GM23338 (cell line): ENCODE results near the gene RAB31. TPM values are rescaled to one million over a fixed set of nuclear protein-coding genes. Genes with fewer than 3 reads are reported as not detected.

Experiments
- ATAC-seq: fragments of 200-7000 bp; cut with Tn5 transposase; 3 replicates; pipeline ENCODE4 v1.9.1; 2020
- DNase-seq: peaks from one replicate; pipeline ENCODE4 v3.0.0-alpha.2; 2015; ENCODE audit warnings: low spot score
- H2AFZ ChIP-seq: fragments of 200-600 bp; sonication (generic); 2 replicates; pipeline ENCODE4 v1.8.0; 2016; ENCODE audit warnings: antibody characterized with exemption, mild to moderate bottlenecking, moderate library complexity
- H3F3A ChIP-seq: fragments of 200-600 bp; sonication (generic); replicated peaks from 2 replicates; pipeline ENCODE4 v1.8.0; 2017; ENCODE audit warnings: antibody characterized with exemption, mixed run types, low read depth
- H3K27ac ChIP-seq: fragments of 200-600 bp; sonication (generic); 2 replicates; pipeline ENCODE4 v1.6.1; 2016; ENCODE audit warnings: low read depth
- H3K27me3 ChIP-seq: fragments of 200-600 bp; sonication (generic); 2 replicates; pipeline ENCODE4 v1.8.0; 2016; ENCODE audit warnings: mild to moderate bottlenecking, mixed run types, moderate library complexity; ENCODE audit not compliant: insufficient read depth
- H3K36me3 ChIP-seq: fragments of 200-600 bp; sonication (generic); 2 replicates; pipeline ENCODE4 v1.8.0; 2016; ENCODE audit warnings: mild to moderate bottlenecking; ENCODE audit not compliant: insufficient read depth
- H3K4me1 ChIP-seq: fragments of 200-600 bp; sonication (generic); 2 replicates; pipeline ENCODE4 v1.8.0; 2016; ENCODE audit warnings: mild to moderate bottlenecking, moderate library complexity; ENCODE audit not compliant: insufficient read depth
- H3K4me2 ChIP-seq: fragments of 200-600 bp; sonication (generic); 2 replicates; pipeline ENCODE4 v1.7.1; 2017; ENCODE audit warnings: mixed run types
- H3K4me3 ChIP-seq: fragments of 200-600 bp; sonication (generic); 2 replicates; pipeline ENCODE4 v1.6.1; 2016; ENCODE audit warnings: mixed run types
- H3K79me2 ChIP-seq: fragments of 200-600 bp; sonication (generic); replicated peaks from 2 replicates; pipeline ENCODE4 v1.8.0; 2017; ENCODE audit warnings: mild to moderate bottlenecking; ENCODE audit not compliant: insufficient read depth
- H3K9me2 ChIP-seq: fragments of 200-600 bp; sonication (generic); 2 replicates; pipeline ENCODE4 v1.8.0; 2017; ENCODE audit not compliant: insufficient read depth
- H4K20me1 ChIP-seq: fragments of 200-600 bp; sonication (generic); replicated peaks from 2 replicates; pipeline ENCODE4 v1.8.0; 2017; ENCODE audit warnings: mild to moderate bottlenecking; ENCODE audit not compliant: insufficient read depth
- H3K27ac Mint-ChIP-seq: 2 replicates; pipeline ENCODE4 v1.8.0; 2020; ENCODE audit warnings: inconsistent platforms, mild to moderate bottlenecking, moderate library complexity, mixed read lengths
- H3K27me3 Mint-ChIP-seq: 3 replicates; pipeline ENCODE4 v1.8.0; 2022; ENCODE audit warnings: low read depth, mild to moderate bottlenecking, moderate library complexity, mixed read lengths, inconsistent platforms; ENCODE audit not compliant: insufficient read depth, poor library complexity
- H3K36me3 Mint-ChIP-seq: 3 replicates; pipeline ENCODE4 v1.8.0; 2021; ENCODE audit warnings: low read depth, mild to moderate bottlenecking, inconsistent platforms, moderate library complexity, mixed read lengths
- H3K4me1 Mint-ChIP-seq: 3 replicates; pipeline ENCODE4 v1.8.0; 2020; ENCODE audit warnings: mild to moderate bottlenecking, inconsistent platforms, mixed read lengths
- H3K4me3 Mint-ChIP-seq: 3 replicates; pipeline ENCODE4 v1.8.0; 2021; ENCODE audit warnings: moderate library complexity, mild to moderate bottlenecking, inconsistent platforms, mixed read lengths
- H3K9me3 Mint-ChIP-seq: 3 replicates; pipeline ENCODE4 v1.8.0; 2020; ENCODE audit warnings: moderate library complexity, mild to moderate bottlenecking, inconsistent platforms, mixed read lengths
- CREB1 ChIP-seq: fragments of 250-450 bp; sonication (Bioruptor Pico); IDR thresholded peaks from 2 replicates; pipeline ENCODE4 v1.5.0; 2020; ENCODE audit warnings: low read depth, mild to moderate bottlenecking, moderate library complexity
- JUNB ChIP-seq: IDR thresholded peaks from one replicate; pipeline ENCODE4 v1.6.1; 2016; ENCODE audit warnings: antibody characterized with exemption; ENCODE audit not compliant: unreplicated experiment
- NANOG ChIP-seq: IDR thresholded peaks from 2 replicates; pipeline ENCODE4 v1.6.1; 2016; ENCODE audit warnings: antibody characterized with exemption, borderline replicate concordance
- POLR2AphosphoS5 ChIP-seq: IDR thresholded peaks from 2 replicates; pipeline ENCODE4 v1.6.1; 2016; ENCODE audit warnings: antibody characterized with exemption, low read depth
- STAT1 ChIP-seq: IDR thresholded peaks from one replicate; pipeline ENCODE4 v1.6.1; 2016; ENCODE audit warnings: antibody characterized with exemption; ENCODE audit not compliant: unreplicated experiment
- ZNF331 ChIP-seq: fragments of 250-450 bp; sonication (Bioruptor Pico); IDR thresholded peaks from 2 replicates; pipeline ENCODE4 v1.5.0; 2020; ENCODE audit warnings: low read depth, mild to moderate bottlenecking, moderate library complexity
- polyA plus RNA-seq: library from polyadenylated mRNA; unstranded; fragments of >200 nt; fragmentation: Nextera tagmentation; extraction: Ambion mirVana; gene quantifications from 2 replicates; pipeline ENCODE4 v1.2.1, GENCODE V29; 2016
- total RNA-seq: library from RNA; depleted of rRNA; stranded (reverse); fragments of >200 nt; shearing (Covaris generic); gene quantifications from 2 replicates; pipeline ENCODE4 v1.2.3, GENCODE V29; 2014

Gene RAB31
- total and polyA plus RNA-seq, 2 experiments from 2014 or later, result 33.8 to 46.1 TPM

GRCh38 chr18:9841752-9842151 is 133.7 kb downstream of the RAB31 start:
- TF ChIP-seq NANOG, result no peak
- no peak for TF ChIP-seq JUNB
- Mint-ChIP-seq H3K36me3 (no peaks in the 10 kb centered on the region; the same call in 2 of the 3 replicates), H3K27me3 (peaks cover 10% of the 10 kb centered on the region), H3K9me3 (no peaks in the 10 kb centered on the region), H3K4me1 (peaks cover 38% of the 10 kb centered on the region), H3K27ac (no peak overlapping the region), H3K4me3 (no peak overlapping the region)
- DNase-seq (no peak), ATAC-seq (no peak)
- no peak overlapping the region for H3K27ac ChIP-seq
- no peak overlapping the region for H2AFZ ChIP-seq
- no peaks in the 10 kb centered on the region for H3K79me2 ChIP-seq
- no peaks in the 10 kb centered on the region; the same call in 1 of the 2 replicates for H3K9me2 ChIP-seq
- no peak overlapping the region for H3K4me3 ChIP-seq
- no peak overlapping the region for H3K4me2 ChIP-seq
- no peaks in the 10 kb centered on the region for H3K36me3 ChIP-seq
- H4K20me1 ChIP-seq, result no peaks in the 10 kb centered on the region
- peaks cover 15% of the 10 kb centered on the region for H3K4me1 ChIP-seq
- H3F3A ChIP-seq, result 0 out of 2 replicates have a peak, but pooled peaks cover 3% of the 10 kb centered on the region
- no peaks in the 10 kb centered on the region for H3K27me3 ChIP-seq

- Histone ChIP-seq H4K20me1 (no peaks in the 10 kb centered on the region), H3F3A (0 out of 2 replicates have a peak, but pooled peaks cover 3% of the 10 kb centered on the region), H3K36me3 (no peaks in the 10 kb centered on the region), H3K27me3 (no peaks in the 10 kb centered on the region), H3K9me2 (no peaks in the 10 kb centered on the region; the same call in 1 of the 2 replicates), H2AFZ (no peak overlapping the region), H3K27ac (no peak overlapping the region), H3K4me3 (no peak overlapping the region), H3K4me1 (peaks cover 15% of the 10 kb centered on the region), H3K79me2 (no peaks in the 10 kb centered on the region), H3K4me2 (no peak overlapping the region)
- no peaks in the 10 kb centered on the region; the same call in 2 of the 3 replicates for H3K36me3 Mint-ChIP-seq
- H3K27me3 Mint-ChIP-seq, result peaks cover 8% of the 10 kb centered on the region
- peaks cover 38% of the 10 kb centered on the region for H3K4me1 Mint-ChIP-seq
- H3K4me3 Mint-ChIP-seq, result no peak overlapping the region
- DNase-seq, result no peak
- ATAC-seq, result no peak
- no peaks in the 10 kb centered on the region for H3K9me3 Mint-ChIP-seq
- no peak overlapping the region for H3K27ac Mint-ChIP-seq
- TF ChIP-seq POLR2AphosphoS5, result no peak
- TF ChIP-seq CREB1 (CRISPR knock-in tag), result no peak
Observed at GRCh38 chr18:9842448-9842847, 134.3 kb downstream of the RAB31 start.

- peaks cover 12% of the 10 kb centered on the region for H3K4me1 ChIP-seq
- H3F3A ChIP-seq, result 0 out of 2 replicates have a peak, but pooled peaks cover 3% of the 10 kb centered on the region
- H4K20me1 ChIP-seq, result no peaks in the 10 kb centered on the region
- H3K79me2 ChIP-seq, result no peaks in the 10 kb centered on the region
- Mint-ChIP-seq H3K4me3 (no peak overlapping the region), H3K9me3 (no peaks in the 10 kb centered on the region; the same call in 2 of the 3 replicates), H3K36me3 (no peaks in the 10 kb centered on the region), H3K27ac (no peak overlapping the region), H3K27me3 (peaks cover 2% of the 10 kb centered on the region), H3K4me1 (peaks cover 24% of the 10 kb centered on the region)
- no peaks in the 10 kb centered on the region for H3K27me3 ChIP-seq
- DNase-seq (no peak), ATAC-seq (no peak)
- H3K27ac ChIP-seq, result no peak overlapping the region
- H3K36me3 ChIP-seq, result no peaks in the 10 kb centered on the region
- H3K4me3 ChIP-seq, result no peak overlapping the region
- no peak overlapping the region for H2AFZ ChIP-seq
- H3K4me2 ChIP-seq, result no peak overlapping the region
- H3K9me2 ChIP-seq, result no peaks in the 10 kb centered on the region; the same call in 1 of the 2 replicates
- TF ChIP-seq JUNB (no peak), STAT1 (no peak), ZNF331 (CRISPR knock-in tag) (no peak), POLR2AphosphoS5 (no peak), CREB1 (CRISPR knock-in tag) (no peak)
Observed at GRCh38 chr18:9845256-9845655, 137.2 kb downstream of the RAB31 start.
